GM19397 (cell line): ENCODE measurements around the gene PPM1L.
"Not testable (repeated sequence)": the region's sequence is repeated elsewhere in the genome, so short reads cannot be mapped to it uniquely, and the experiment has no call there.

Source experiments
- ATAC-seq: cut with Tn5 transposase; IDR thresholded peaks from one replicate; pipeline ENCODE4 v1.9.1; 2021; ENCODE audit warnings: mild to moderate bottlenecking, moderate library complexity; ENCODE audit not compliant: unreplicated experiment

PPM1L gene

GRCh38 chr3:160755776-160756304, at the start of gene PPM1L:
Gene PPM1L, plus strand, starts transcription at chr3:160756231.
- ATAC-seq, result peak; percentile 48

GRCh38 chr3:160707187-160707794, 48.7 kb upstream of the PPM1L start:
- ATAC-seq, result peak; percentile 63

GRCh38 chr3:160709477-160710182, 46.4 kb upstream of the PPM1L start:
- ATAC-seq, result no peak

- not testable (repeated sequence) for ATAC-seq
Observed at GRCh38 chr3:160713144-160713543, 42.9 kb upstream of the PPM1L start.

- ATAC-seq, result no peak
Observed at GRCh38 chr3:160719710-160720109, 36.3 kb upstream of the PPM1L start.

- no peak for ATAC-seq
Observed at GRCh38 chr3:160720123-160720746, 35.8 kb upstream of the PPM1L start.

- no peak for ATAC-seq
Observed at GRCh38 chr3:160722331-160722730, 33.7 kb upstream of the PPM1L start.

- no peak for ATAC-seq
Observed at GRCh38 chr3:160725338-160725737, 30.7 kb upstream of the PPM1L start.

GRCh38 chr3:160735826-160736225, 20.2 kb upstream of the PPM1L start:
- ATAC-seq, result no peak

GRCh38 chr3:160738048-160738447, 18.0 kb upstream of the PPM1L start:
- ATAC-seq, result no peak

- no peak for ATAC-seq
Observed at GRCh38 chr3:160739079-160739478, 17.0 kb upstream of the PPM1L start.

- no peak for ATAC-seq
Observed at GRCh38 chr3:160746976-160747375, 9.1 kb upstream of the PPM1L start.

GRCh38 chr3:160747422-160747821, 8.6 kb upstream of the PPM1L start:
- no peak for ATAC-seq

GRCh38 chr3:160748231-160748630, 7.8 kb upstream of the PPM1L start:
- no peak for ATAC-seq

GRCh38 chr3:160748787-160749186, 7.2 kb upstream of the PPM1L start:
- no peak for ATAC-seq

GRCh38 chr3:160753953-160754352, 2.1 kb upstream of the PPM1L start:
- ATAC-seq, result no peak

- ATAC-seq, result no peak
Observed at GRCh38 chr3:160754371-160754854, 1.6 kb upstream of the PPM1L start.

GRCh38 chr3:160754855-160755747, 930 bp upstream of the PPM1L start:
- peak; percentile 91 for ATAC-seq

- no peak for ATAC-seq
Observed at GRCh38 chr3:160757233-160758106, 1.4 kb downstream of the PPM1L start.
